Cardiac fibroblast (primary cell): ENCODE results near the gene SLC39A11.

ENCODE experiments used
- DNase-seq, 2 donors: peaks; one replicate each; pipeline versions ENCODE4 v3.0.0 to v3.0.0-alpha.2; 2010; ENCODE audit warnings: low read depth in 2 of 2
- H3K4me3 ChIP-seq, 2 donors: replicated peaks in 1 of 2; 1 replicate in 1 of 2; 2 replicates in 1 of 2; pipeline ENCODE4 v1.5.1; 2011; ENCODE audit warnings: low read depth in 2 of 2, low read length in 2 of 2, mild to moderate bottlenecking in 2 of 2, moderate library complexity in 1 of 2
- TF ChIP-seq, protein P1 (sequence below): IDR thresholded peaks from one replicate; pipeline ENCODE4 v1.5.1; 2011; ENCODE audit warnings: low read depth, mild to moderate bottlenecking, low read length, inconsistent platforms

The SLC39A11 gene

DNA sequence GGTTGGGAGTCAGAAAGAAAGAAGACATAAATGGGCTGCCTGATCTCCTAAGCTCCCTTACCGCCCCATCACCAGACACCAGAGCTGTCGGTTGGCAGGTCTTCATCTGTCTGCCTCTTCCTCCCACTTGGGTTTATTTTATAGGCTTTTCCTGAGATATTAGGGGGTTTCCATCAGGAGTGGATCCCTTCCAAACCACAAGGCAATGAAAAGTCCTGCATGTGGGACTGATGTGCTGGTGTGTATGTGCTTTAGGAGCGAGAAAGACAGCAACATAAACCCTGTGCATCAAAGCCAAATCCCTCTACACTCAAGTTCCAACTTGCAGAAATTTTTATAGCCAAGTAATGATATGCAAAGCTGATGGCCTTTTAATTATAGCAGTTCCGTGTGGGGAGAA is 389.5 kb downstream of the SLC39A11 start:
- TF ChIP-seq, protein P1, sequence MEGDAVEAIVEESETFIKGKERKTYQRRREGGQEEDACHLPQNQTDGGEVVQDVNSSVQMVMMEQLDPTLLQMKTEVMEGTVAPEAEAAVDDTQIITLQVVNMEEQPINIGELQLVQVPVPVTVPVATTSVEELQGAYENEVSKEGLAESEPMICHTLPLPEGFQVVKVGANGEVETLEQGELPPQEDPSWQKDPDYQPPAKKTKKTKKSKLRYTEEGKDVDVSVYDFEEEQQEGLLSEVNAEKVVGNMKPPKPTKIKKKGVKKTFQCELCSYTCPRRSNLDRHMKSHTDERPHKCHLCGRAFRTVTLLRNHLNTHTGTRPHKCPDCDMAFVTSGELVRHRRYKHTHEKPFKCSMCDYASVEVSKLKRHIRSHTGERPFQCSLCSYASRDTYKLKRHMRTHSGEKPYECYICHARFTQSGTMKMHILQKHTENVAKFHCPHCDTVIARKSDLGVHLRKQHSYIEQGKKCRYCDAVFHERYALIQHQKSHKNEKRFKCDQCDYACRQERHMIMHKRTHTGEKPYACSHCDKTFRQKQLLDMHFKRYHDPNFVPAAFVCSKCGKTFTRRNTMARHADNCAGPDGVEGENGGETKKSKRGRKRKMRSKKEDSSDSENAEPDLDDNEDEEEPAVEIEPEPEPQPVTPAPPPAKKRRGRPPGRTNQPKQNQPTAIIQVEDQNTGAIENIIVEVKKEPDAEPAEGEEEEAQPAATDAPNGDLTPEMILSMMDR: no peak
- no peak for DNase-seq
- no peak overlapping the region for H3K4me3 ChIP-seq

DNA sequence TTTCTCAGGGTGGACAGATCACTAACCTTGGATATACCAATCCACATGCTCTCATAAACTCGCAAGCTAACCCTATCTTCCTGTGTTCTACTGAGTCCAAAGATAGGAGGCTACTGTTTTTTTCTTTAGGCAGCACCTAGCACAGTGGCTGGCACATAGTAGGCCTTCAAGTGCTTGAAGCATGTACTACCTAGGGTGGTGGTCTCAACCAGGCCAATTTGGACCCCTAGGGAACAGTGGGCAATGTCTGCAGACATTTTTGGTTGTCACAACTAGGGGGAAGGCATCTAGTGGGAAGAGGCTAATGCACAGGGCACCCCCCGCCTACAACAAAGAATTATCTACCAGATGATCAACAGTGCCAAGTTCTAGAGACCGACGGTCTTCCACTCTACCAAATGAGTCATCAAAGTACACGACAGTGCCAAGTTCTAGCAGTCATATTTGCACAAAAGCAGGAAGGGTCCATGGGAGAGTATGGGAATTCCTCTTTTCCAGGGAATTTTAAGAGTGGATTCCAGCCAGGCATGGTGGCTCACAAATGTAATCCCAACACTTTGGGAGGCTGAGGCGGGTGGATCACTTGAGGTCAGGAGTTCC is 390.3 kb downstream of the SLC39A11 start:
- TF ChIP-seq, protein P1: no peak
- peak; percentile 55 to 59 for DNase-seq
- H3K4me3 ChIP-seq: no peak overlapping the region

DNA sequence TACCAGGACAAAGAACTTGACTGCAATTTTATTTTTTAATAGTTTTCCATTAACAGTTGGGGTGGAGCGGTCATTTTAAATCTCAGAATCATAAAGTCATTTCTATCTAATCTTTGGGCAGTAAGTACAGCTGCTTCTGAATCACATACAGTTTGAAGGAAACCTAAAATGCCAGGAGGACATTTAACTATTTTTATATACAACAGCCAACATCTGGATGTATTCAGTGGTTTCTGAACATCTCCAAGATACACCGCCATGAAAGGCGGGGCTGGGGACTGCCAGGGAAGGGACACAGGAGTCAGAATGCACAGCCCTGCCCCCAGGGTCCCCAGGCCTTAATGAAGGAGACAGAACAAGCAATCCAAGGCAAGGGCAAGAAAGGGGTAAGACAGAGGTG is 392.3 kb downstream of the SLC39A11 start:
- TF ChIP-seq, protein P1: no peak
- no peak overlapping the region for H3K4me3 ChIP-seq
- no peak for DNase-seq

DNA sequence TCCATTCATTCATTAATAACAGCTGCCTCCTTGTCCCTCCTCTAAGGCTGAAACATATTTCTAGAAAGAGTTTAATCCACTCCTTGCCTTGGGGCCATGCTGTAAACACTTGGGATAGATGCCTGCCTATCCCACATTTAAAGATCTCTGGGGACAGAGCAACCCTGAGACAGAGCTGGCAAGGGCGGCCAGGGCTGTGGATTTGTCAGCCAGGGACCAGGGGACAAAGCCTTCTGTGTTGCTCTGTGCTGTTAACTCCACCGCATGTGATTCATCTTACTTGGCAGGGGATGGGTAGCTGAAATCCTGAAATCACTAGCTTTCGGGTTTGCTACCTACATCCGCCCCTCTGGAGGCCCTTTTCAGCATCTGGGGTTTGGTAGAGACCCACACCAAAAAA is 392.9 kb downstream of the SLC39A11 start:
- TF ChIP-seq, protein P1: no peak
- DNase-seq: peak; percentile 64 to 66
- H3K4me3 ChIP-seq: no peak overlapping the region

DNA sequence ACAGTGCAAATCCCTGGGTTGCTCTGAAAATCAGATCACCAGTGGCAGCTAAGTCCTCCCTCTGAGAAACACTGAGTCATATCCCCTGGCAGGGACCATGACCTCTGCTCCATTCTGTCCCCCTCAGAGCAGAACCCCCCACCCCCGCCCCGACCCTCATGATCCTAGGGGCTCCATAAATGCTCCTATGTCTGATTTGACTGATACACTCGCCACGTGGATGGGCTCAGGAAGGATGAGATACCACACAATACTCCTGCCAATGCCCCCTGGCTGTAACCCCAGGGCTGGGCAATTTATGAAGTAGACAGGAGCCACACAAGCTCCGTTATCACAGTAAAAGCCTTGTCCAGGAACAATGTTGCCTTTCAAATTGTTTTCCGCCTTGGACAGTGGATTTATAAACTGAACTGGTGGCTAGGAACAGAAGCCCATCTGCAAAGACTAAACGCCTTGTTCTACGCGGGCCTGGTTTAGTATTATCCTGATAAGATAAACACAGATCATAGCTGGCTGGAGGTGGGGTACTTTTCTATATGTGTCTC is 394.8 kb downstream of the SLC39A11 start:
- TF ChIP-seq, protein P1: no peak
- H3K4me3 ChIP-seq: no peak overlapping the region
- DNase-seq: no peak

DNA sequence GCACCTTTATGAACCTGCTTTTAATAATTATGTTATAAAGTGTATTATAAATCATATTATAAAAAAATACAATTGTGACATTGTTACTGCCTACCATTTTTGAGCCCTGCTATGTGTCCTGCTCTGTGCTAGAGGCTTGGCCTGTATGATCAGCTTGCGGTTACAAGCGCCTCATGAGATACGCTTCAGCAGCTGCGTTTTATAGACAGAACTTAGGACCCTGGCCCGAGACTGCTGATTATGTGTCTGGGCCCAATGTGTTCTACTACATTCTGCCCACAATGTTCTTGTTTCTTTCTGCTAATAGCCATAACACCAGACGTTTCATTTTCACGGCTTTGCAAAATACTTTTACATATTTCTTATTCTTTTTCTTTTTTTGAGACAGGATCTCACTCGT is 395.8 kb downstream of the SLC39A11 start:
- H3K4me3 ChIP-seq: no peak overlapping the region
- DNase-seq: no peak
- TF ChIP-seq, protein P1: no peak

DNA sequence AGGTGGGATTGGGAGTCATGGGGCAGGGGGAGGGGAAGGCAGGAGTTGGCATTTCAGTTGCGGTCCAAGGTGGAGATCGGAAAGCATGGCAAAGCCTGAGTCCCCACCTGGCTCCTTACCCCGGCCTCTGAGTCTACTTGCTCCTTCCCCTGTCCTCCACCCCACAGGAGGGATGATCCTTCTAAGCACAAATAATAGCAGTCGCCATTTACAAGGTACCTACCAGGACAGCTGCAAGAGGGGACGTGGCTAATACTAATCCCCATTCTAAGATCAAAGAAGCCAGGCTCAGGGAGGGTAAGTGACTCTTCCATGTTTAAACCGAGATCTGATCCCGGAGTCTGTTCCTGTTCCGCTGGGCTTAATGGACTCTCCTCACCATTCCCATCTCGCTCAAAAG is 396.3 kb downstream of the SLC39A11 start:
- TF ChIP-seq, protein P1: no peak
- H3K4me3 ChIP-seq: no peak overlapping the region
- no peak for DNase-seq
